Measurements from ENCODE around the gene C1R.

The C1R gene

GRCh38 chr12:7091660-7092228, 501 bp downstream of the C1R start:
- TF ChIP-seq CTCF (IDR thresholded peaks at IDR 0.05; ENCODE audit: borderline replicate concordance, insufficient read depth, low read depth, low read length): no peak
- H3K4me3 ChIP-seq (ENCODE audit: low read depth, low read length): peak overlapping the region; percentile 26

DNA sequence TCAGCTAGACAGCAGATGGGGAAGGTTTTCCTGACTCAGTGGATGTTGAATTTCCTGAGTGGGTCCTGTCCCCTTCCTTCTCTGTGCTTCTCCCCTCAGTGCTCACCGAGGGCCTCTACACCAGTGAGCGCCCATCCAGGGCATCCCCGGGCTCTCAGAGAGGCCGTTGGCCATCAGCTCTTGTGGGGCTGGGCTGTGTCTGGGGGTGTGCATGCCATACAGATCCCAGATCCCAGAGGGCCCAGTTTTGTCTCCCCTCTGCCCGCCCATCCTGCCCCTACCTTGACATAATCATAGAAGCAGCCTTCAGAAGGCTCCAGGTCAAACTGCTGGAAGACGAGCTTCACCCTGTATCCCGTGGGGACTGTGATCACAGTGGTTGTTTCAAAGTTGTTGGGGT, 1.1 kb downstream of the C1R start:
- no peak for TF ChIP-seq CTCF (IDR thresholded peaks at IDR 0.05; ENCODE audit: borderline replicate concordance, insufficient read depth, low read depth, low read length)
- no peak overlapping the region for H3K4me3 ChIP-seq (ENCODE audit: low read depth, low read length)

DNA sequence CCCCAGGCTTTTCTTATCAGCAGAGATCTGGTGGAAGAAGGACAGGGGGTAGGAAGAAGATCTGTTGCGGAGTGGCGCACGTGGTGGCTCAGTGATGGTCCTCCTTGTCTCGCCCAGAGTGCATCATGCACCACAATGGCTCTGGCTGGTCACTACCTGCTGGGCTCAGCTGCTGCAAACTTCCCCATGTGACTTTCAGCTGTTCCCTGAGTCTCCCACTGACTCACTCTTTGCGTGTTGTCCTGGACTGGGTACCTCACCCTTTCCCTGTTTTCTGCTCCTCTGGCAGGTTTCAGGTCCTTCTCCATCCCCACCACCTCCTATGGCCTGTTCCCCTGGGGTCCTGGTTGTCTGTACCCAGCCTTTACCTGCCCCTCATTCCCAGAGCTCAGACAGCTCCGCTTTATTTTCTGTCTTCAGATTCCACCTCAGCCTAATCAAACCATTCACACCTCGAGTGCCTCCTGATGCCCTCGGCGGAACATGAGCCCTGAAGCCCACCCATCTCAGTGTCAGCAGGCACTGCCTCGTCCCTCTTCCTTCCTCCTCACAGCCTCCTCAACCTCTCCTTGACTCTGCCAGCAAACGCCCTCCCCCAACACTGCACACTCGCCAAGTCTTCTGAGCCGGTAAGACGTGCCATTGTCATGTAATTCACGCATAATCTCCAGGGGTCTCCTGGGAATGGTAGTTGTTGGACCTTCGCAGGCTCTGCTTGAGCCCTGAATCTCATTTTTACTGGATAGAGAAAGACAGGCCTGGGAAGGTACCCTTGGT, 1.8 kb downstream of the C1R start:
- no peak for TF ChIP-seq CTCF (IDR thresholded peaks at IDR 0.05; ENCODE audit: borderline replicate concordance, insufficient read depth, low read depth, low read length)
- no peak overlapping the region for H3K4me3 ChIP-seq (ENCODE audit: low read depth, low read length)

DNA sequence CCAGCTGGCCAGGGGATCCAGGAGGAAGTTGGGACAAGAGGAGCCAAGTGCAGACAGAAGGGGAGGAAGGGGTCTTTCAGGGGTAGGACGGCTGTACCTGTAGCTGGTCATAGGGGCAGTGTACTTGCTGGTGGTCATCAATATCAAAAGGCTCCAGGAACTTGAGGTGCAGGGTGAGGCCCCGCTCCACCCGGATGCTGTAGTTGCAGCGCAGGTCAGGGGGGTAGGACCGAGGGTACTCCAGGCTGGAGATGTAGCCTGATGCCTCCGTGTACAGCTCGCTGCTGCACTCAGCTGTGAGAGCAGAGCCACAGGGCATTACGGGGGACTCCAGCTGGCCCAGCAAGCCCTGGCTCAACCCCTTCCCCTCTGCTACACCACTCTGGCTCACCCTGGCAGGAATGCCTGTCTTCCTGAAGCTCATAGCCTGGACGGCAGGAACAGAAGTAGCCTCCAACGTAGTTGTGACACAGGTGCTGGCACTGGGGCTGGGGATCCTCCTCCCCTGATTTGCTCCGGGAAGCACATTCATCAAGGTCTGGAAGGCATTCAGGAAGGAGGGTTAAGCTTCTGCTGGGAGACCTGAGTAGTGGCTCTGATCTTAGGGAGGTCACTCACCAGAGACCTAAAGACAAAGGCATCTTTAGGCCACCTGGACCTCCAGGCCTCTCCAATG, 2.9 kb downstream of the C1R start:
- TF ChIP-seq CTCF (IDR thresholded peaks at IDR 0.05; ENCODE audit: borderline replicate concordance, insufficient read depth, low read depth, low read length): no peak
- H3K4me3 ChIP-seq (ENCODE audit: low read depth, low read length): no peak overlapping the region

GRCh38 chr12:7083125-7083524, 9.1 kb downstream of the C1R start:
- no peak for TF ChIP-seq CTCF (IDR thresholded peaks at IDR 0.05; ENCODE audit: borderline replicate concordance, insufficient read depth, low read depth, low read length)
- H3K4me3 ChIP-seq (ENCODE audit: low read depth, low read length): no peak overlapping the region

GRCh38 chr12:7081037-7081436, 11.2 kb downstream of the C1R start:
- no peak for TF ChIP-seq CTCF (IDR thresholded peaks at IDR 0.05; ENCODE audit: borderline replicate concordance, insufficient read depth, low read depth, low read length)
- H3K4me3 ChIP-seq (ENCODE audit: low read depth, low read length): no peak overlapping the region

- no peak for TF ChIP-seq CTCF (IDR thresholded peaks at IDR 0.05; ENCODE audit: borderline replicate concordance, insufficient read depth, low read depth, low read length)
- H3K4me3 ChIP-seq (ENCODE audit: low read depth, low read length): no peak overlapping the region
Measured at GRCh38 chr12:7079826-7080125, 12.5 kb downstream of the C1R start.
